AG20443 (cell line): Measurements from ENCODE around the gene PSMB4.
"Not testable (repeated sequence)": the region's sequence is repeated elsewhere in the genome, so short reads cannot be mapped to it uniquely, and the experiment has no call there.

Experiments used
- DNase-seq: peaks from one replicate; pipeline ENCODE4 v3.0.0; 2012; ENCODE audit warnings: low spot score, mixed read lengths

PSMB4 gene

DNA sequence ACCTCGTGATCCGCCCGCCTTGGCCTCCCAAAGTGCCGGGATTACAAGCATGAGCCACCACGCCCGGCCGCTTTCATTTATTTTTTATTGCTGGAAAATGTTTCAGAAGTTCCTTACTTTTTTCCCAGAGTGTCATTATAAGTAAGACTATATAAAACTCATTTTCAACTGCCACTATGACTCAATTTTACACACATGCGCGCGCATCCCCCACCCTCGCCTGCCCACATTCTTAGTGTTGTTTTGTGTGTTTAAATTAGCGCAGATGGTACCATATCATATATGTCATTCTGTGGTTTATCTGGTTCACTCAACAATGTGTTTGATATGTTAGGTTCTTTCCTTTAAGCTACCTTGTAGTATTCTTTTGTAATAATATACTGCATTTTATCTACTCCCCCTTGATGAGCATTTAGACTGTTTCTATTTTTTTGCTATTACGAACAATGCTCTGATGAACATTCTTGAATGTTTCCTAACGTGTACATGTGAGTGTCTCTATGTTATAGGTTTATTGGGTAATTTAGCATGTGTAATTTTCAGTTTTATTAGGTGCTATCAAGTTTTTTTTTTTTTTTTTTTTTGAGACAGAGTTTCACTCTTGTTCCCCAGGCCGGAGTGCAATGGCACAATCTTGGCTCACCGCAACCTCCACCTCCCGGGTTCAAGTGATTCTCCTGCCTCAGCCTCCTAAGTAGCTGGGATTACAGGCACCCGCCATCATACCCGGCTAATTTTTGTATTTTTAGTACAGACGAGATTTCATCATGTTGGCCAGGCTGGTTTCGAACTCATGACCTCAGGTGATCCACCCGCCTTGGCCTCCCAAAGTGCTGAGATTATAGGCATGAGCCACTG, 8.9 kb upstream of the PSMB4 start:
- DNase-seq: not testable (repeated sequence)

DNA sequence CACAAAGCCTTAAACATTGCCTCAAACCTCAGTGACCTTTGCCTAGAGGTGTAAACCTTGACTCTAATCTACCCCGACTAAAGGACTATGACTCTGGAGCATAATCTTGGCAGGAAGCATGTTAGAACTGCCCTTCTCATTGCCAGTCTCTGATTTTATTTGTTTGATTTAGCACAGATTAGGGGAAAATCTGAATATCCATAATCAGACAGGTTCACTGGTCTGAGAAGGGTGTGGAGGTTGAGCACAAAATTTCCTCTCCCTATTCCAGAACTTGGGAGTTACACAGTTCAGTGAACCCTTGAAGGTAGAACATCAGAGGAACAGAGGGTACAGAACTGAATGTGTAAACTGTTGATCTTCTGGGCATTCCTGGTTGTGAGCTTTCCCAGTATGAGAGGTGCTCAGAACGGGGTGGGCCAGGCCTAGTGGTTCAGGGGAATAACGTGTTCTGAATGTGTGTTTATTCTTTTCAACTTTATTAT, 8.3 kb upstream of the PSMB4 start:
- DNase-seq: no peak

DNA sequence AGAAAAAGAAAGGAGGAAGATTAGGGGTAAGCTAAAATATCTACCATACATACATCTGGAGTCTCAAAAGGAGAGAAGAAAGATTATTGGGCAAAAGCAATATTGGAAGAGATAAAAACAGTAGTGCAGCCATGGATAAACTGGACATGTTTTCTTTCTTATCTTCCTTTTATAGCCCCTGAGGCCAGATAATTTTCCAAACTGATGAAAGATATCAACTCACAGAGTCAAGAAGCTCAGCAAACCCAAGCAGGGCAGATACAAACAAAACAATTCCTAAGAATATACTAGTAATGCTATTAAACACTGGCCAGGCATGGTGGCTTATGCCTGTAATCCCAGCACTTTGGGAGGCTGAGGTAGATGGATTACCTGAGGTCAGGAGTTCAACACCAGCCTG, 5.8 kb upstream of the PSMB4 start:
- DNase-seq: no peak

DNA sequence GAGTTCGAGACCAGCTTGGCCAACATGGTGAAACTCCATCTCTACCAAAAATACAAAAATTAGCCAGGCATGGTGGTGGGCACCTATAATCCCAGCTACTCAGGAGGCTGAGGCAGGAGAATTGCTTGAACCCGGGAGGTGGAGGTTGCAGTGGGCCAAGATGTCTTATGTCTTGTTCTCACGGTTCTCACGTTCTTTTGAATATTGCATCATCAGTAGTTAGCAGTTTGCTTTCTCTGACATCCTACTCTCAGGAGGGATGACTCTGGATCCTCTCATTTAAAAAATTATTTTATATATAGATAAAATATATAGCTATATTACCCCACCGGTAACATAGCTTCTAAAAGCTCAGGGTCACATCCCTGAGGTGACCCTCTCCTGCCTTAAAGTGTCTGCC, 3.1 kb upstream of the PSMB4 start:
- DNase-seq: not testable (repeated sequence)

DNA sequence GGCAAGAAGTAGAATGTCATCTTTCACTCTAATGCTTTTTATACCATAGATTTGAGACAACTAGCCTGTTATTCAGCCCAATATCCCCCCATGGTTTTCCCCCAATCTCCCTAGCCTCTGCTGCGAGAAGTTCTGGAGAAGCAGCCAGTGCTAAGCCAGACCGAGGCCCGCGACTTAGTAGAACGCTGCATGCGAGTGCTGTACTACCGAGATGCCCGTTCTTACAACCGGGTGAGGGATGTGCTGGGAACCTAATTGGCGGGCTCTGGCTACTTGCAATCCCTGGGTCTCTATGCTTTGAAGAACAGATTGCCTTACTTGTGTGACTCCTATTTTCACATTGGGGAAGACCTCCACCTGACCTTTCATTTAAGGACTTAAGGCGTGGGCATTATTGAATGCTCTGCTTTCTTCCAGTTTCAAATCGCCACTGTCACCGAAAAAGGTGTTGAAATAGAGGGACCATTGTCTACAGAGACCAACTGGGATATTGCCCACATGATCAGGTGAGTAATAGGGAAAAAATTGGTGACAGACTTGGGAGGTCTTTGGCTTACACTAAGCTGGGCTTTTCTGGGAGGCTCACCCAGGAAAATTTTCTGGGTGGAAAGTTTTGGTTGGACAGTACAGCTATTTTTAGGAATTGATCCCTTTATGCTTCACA, 1.9 kb downstream of the PSMB4 start:
- no peak for DNase-seq

DNA sequence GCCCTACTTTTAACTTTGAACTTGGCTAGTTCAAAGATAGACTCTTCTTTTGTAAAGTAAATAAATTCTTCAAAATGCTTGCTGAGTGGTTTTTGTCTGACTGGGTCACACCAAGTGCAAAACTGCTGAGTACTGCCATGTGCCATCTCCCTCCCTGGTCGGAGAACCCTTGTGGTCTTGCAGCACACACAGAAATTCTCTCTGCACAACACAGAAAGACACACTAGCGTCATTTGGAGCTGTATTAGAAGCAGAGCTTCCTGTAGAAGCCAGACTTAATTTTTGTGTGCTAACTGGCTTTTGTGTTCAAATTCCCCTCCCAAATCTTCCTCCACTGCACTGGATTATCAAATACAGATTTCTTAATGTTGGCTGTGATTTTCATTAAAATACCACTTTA, 2.5 kb downstream of the PSMB4 start:
- no peak for DNase-seq

DNA sequence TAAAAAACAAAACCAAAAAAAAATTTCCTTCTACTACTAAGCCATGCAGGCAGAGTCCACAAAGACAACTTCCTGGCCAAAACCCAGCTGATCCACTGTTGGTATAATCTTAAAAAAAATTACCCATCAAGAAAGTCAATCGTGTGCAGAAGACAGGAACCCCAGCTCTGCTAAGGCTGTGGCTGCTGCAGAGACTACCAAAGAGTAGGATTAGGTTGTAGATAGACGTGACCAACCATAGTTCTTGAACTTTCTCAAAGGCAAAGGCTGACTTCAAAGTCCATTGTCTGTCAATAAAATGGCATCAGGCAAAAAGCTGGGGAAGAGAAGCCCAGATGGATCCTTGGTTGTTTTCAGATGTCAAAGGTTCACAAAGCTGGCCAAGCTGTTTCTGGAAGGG, 3.4 kb downstream of the PSMB4 start:
- no peak for DNase-seq

DNA sequence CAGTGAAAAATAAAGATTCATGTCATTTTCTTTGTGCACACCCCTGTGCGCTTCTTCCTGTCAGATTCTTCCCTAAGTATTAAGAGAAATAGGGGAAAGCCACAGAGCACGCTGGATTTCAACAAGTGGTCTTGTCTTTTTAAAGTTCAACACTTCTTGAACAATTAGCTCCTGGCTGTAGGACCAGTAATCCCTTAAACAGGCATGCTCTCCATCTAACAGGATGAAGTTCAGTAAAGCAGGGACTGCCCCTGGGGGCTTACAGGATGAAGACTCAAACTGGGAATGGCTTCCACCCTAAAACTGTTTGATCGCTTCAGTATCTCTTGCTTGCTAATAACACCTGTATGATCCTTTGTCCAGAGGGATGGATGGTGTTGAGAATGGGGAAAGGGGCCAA, 4.2 kb downstream of the PSMB4 start:
- no peak for DNase-seq

DNA sequence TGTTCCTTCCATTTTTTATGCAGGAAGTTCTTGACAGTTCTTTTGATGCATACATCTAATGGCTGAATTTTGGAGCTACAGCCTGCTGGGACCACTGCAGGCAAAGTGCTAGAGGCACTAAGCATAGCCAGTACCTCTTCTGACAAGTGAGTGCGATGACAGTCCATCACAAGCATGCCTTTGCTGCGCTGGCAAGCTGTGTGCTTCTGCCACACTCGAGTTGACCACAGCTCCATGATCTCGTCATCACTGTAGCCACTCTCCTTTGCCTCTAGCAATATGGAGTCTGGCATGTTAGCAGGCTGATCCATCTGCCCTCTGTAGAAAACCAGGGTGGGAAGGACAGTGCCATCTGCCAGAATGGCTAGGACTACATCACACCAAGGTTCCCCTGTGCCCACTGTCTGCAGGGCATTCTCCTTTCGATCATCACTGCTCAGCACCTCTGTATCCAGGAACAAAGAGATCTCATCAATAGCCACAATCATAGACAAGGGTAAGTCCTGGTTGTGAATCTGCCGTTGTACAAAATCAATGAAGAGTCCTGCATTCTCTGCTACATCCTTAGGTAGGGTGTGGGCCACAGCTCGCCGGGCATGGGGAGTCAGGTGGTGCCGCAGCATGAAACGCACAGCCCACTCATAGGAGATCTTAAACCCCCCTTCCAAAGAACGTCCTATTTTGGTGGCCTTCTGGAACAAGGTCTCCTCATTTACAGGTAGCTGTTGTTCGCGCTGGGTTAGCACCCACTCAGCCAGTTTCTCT, 6.0 kb downstream of the PSMB4 start:
- DNase-seq: no peak

DNA sequence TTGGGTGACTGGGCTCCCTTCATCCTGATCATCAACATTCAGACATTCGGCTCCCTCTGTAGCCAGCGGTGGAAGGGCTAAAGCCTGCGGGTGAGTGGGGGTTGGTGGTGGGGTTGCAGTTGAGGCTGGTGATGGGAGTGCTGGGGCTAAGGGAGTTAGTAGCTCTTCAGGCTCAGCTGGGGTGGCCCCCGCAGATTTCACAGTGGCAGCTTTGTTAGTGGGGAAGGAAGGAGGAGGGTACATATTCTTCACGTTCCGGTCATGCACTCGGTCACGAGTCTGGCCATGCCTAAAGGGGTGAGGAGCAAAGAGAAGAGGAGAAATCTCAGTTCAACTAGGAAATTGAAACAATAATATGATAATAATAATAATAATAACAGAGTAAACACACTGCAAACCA, 6.8 kb downstream of the PSMB4 start:
- DNase-seq: no peak

DNA sequence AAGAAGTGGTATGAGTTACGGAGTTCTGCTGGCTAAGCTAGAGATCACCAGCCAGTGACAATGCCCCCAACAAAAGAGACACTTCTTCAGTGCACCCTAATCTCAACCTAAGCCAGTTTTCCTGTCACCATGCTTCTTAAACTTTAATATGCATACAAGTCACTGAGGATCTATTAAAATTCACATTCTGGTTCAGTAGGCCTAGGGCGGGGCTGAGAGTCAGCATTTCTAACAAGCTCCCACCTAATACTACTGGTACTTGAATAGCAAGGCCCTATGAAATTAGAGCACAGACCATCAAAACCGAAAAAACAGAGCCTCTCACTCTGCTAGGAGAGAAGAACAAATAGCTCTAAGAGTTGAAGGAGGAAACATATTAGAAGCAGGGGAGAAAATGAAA, 7.9 kb downstream of the PSMB4 start:
- no peak for DNase-seq

DNA sequence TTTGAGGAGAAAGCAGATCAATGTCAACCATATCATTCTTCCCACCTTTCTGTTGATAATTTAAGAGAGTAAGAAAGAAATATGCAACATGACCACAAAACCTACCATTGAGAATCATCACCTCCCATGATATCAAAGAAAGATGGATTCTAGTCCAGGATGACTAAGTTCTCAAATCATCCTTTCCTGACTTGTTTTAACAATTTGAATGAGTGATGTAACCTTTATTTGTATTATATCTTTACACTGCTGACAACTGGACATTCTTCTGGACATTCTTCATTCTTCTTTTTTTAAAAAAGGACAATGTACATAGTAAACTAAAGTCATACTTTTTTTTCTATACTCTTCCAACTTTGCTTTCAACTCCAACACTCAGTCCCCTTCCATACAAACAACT, 9.5 kb downstream of the PSMB4 start:
- DNase-seq: no peak

DNA sequence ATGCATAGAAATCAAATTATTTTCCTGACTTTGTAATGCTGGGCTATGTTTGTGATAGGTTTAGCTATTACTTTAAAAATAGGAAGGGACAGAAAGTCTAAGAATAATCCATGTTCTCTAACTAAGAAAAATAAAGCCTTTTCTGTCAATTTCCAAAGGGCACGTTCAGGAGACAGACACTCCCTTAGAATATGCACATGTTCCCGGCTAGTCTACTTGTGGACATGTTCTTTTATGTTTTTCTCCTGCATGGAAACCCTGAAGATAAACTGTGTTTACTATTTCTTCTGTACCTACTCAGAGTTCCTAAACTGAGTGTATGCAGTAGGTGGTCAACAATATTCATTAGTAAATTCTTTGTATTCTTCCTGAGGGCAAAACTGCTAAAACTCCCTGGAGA, 12.5 kb downstream of the PSMB4 start:
- DNase-seq: no peak

DNA sequence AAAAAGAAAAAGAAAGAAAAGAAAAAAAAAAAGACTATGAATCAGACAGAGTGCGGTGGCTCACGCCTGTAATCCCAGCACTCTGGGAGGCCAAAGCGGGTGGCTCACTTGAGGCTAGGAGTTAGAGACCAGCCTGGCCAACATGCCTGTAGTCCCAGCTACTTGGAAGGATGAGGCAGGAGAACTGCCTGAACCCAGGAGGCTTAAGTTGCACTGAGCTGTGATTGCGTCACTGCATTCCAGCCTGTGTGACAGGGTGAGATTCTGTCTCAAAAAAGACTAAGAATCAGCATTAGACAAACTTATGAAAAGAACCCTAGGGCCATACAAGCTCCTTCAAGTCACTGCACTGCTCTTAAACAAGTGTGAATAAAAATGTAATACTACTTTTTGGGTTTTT, 16.9 kb downstream of the PSMB4 start:
- DNase-seq: peak; percentile 31

DNA sequence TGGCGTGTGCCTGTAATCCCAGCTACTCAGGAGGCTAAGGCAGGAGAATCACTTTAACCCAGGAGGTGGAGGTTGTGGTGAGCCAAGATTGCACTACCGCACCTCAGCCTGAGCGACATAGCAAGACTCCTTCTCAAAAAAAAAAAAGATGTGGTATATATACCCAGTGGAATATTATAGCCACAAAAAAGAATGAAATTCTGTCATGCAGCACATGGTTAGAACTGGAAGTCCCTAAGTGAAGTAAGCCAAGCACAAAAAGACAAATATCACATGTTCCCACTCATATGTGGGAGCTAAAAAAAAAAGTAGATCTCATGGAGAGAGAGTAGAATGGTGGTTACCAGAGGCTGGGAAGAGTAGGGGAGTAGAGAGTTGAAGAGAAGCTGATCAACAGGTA, 18.7 kb downstream of the PSMB4 start:
- DNase-seq: no peak

DNA sequence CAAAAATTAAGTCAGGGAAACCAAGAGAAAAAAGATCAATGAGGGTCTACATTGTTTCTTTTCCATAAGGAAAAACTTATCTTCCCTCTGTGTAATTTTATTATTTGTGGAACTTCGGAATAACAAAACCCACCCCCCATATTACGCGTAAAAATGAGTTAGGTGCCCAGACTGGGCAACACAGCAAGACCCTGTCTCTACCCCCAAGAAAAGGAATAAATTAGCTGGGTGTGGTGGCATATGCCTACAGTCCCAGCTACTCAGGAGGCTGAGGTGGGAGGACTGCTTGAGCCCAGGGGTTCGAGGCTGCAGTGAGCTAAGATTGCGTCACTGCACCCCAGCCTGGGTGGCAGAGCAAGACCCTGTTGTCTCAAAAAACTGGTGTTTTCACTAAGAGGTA, 20.4 kb downstream of the PSMB4 start:
- no peak for DNase-seq

DNA sequence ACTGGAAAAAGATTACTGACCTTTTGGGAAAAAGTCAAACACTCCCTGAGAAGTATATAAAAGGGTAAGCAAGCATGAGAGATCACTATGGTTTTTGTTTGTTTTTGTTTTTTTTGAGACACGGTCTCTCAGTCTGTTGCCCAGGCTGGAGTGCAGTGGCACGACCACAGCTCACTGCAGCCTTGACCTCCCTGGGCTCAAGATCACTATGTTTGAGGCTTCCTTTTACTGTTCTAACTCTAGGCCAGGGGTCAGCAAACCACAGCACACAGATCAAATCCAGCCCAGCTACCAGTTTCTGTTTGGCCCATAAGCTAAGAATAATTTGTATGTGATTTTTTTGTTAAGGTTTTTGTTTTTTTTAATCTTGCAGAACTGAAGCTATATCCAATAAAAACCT, 25.7 kb downstream of the PSMB4 start:
- DNase-seq: no peak

DNA sequence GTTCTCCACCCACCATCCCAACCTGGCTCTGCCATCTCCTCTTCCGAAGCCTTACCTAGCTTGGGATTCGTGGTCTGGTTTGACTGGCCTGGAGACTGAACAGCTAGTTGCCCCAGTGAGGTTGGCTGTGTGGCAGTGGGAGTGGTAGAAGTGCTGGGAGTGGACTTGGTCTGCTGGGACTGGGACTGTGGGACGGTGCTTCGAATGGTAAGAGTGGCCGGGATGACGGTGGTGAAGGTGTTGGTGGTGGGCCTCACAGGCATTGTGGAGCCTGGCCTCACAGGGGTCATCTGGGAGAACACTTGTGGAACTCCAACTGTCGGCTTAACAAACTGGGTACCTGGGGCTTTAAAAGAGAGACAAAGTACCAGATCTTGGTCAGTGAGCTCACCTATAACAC, 28.7 kb downstream of the PSMB4 start:
- no peak for DNase-seq

DNA sequence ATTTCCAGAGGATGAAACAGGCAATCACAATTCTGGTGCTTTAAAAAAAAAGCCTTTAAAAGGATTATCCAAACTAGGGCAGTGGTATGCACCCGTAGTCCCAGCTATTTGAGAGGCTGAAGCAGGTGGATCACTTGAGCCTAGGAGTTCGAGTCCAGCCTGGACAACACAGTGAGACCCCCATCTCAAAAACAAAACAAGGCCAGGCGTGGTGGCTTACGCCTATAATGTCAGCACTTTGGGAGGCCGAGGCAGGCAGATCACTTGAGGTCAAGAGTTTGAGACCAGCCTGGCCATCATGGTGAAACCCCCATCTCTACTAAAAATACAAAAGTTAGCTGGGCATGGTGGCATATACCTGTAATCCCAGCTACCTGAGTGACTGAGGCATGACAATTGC, 34.5 kb downstream of the PSMB4 start:
- not testable (repeated sequence) for DNase-seq

DNA sequence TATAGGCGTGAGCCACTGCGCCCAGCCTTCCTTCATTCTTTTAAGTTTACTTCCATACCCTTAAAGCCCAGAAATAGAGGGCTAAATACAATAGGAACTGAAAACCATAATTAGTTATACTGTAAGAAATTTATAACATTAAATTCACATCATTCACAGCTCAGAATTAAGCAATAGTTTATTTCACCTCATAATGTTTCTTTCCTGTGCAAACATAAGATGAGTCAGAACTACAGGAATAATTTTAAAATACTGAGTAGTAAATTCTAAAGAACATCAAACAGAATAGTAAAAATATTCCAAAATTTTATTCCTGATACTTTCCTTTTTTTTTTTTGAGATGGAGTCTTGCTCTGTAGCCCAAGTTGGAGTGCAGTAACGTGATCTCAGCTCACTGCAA, 35.8 kb downstream of the PSMB4 start:
- DNase-seq: peak; percentile 14

DNA sequence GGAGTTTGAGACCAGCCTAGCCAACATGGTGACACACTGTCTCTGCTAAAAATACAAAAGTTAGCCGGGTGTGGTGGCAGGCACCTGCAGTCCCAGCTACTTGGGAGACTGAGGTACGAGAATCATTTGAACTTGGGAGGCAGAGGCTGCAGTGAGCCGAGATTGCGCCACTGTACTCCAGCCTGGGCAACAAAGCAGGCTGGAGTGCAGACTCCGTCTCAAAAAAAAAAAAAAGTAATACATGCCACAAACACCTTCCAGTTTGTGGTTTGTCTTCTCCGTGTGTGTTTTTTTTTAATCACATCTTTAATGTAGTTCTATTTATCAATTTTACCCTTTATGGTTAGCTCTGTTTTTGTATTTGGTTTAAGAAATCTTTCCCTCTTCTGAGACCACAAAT, 37.6 kb downstream of the PSMB4 start:
- DNase-seq: no peak

DNA sequence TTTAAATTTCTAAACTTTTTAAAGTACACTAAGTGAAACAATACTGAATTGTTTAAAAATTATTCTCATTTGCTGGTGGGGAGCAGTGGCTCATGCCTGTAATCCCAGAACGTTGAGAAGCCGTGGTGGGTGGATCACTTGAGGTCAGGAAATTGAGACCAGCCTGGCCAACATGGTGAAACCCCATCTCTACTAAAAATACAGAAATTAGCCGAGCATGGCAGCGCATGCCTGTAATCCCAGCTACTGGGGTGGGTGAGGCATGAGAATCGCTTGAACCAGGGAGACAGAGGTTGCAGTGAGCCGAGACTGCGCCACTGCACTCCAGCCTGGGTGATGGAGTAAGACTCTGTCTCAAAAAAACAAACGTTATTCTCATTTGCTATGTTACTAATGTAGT, 38.0 kb downstream of the PSMB4 start:
- not testable (repeated sequence) for DNase-seq
